Amygdala (tissue), 56 donors: ENCODE data around the gene ECEL1.
A peak's percentile ranks its signal among the peaks of the same experiment; 100 is the strongest.

Source experiments
- DNase-seq, 56 donors: peaks; one replicate each; lab custom pipeline; 2025; lab: John Stamatoyannopoulos, UW

Gene ECEL1

GRCh38 chr2:232523682-232524597 is 36.3 kb upstream of the ECEL1 start:
- peak in 8 of 56 donors; percentile 19 to 43 (median 26) for DNase-seq

GRCh38 chr2:232523402-232523681 is 35.7 kb upstream of the ECEL1 start:
- no peak for DNase-seq

GRCh38 chr2:232522623-232523401 is 35.2 kb upstream of the ECEL1 start:
- DNase-seq = no peak

GRCh38 chr2:232521959-232522622 is 34.5 kb upstream of the ECEL1 start:
- DNase-seq = peak in 25 of 56 donors; percentile 8 to 75 (median 27)

GRCh38 chr2:232521098-232521497 is 33.5 kb upstream of the ECEL1 start:
- DNase-seq = no peak

GRCh38 chr2:232520489-232520888 is 32.9 kb upstream of the ECEL1 start:
- DNase-seq = no peak

GRCh38 chr2:232519581-232520438 is 32.2 kb upstream of the ECEL1 start, which contains the start of gene PRSS56:
PRSS56 (plus strand) TSS chr2:232520388; CDS start chr2:232520599, 211 bp downstream.
- DNase-seq = no peak

GRCh38 chr2:232518844-232519243 is 31.2 kb upstream of the ECEL1 start:
- no peak for DNase-seq

- no peak for DNase-seq
Observed at GRCh38 chr2:232516551-232516950, 28.9 kb upstream of the ECEL1 start.

- no peak for DNase-seq
Observed at GRCh38 chr2:232515639-232516038, 28.0 kb upstream of the ECEL1 start.

GRCh38 chr2:232513353-232513752 is 25.7 kb upstream of the ECEL1 start:
- no peak for DNase-seq

GRCh38 chr2:232512602-232513001 is 25.0 kb upstream of the ECEL1 start:
- DNase-seq = no peak

- DNase-seq = peak in 19 of 56 donors; percentile 11 to 45 (median 23)
Observed at GRCh38 chr2:232511336-232511890, 23.8 kb upstream of the ECEL1 start.

- no peak for DNase-seq
Observed at GRCh38 chr2:232508251-232508650, 20.6 kb upstream of the ECEL1 start.

GRCh38 chr2:232506709-232507108 is 19.1 kb upstream of the ECEL1 start:
- DNase-seq = no peak

- no peak for DNase-seq
Observed at GRCh38 chr2:232505856-232506255, 18.2 kb upstream of the ECEL1 start.

GRCh38 chr2:232504438-232504837 is 16.8 kb upstream of the ECEL1 start:
- DNase-seq = peak in 4 of 56 donors; percentile 4 to 22 (median 10)

- no peak for DNase-seq
Observed at GRCh38 chr2:232503809-232504323, 16.2 kb upstream of the ECEL1 start.
